ENCODE data around the gene CSKMT.
"Not testable (repeated sequence)": the region's sequence is repeated elsewhere in the genome, so short reads cannot be mapped to it uniquely, and the experiment has no call there.

Gene CSKMT

DNA sequence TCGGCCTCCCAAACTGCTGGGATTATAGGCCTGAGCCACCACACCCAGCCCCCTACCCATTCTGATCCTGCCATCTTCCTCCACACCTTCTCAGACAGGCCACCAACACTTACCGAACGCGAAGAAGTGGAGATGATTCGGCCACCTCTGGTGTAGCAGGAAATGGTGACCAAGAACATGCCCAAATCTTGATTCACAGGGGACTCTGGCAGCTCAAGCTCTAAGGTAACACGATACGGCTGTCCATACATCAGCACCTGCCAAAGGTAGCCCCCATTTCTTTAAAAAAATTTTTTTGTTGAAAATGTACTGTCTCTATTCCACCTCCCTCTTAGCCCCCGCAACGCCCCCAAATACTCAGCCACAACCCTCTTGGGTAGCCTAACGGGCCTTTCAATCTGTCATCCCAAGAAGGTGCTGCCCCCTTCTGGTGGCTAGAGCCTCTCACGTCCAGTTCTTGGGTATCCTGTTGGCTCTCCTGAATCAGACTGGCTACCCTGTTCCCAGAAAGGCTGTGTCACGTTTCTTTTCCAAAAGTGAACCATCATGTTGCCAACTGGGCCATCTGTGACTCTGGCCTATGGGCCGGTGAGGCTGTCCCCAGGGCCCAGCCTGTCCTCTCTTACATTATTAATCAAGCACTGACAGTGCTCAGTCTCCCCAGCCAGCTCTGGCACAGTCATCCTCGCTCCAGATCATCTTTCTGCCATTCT lies 29.5 kb downstream of the CSKMT start:
- Histone ChIP-seq H3K9ac (ENCODE audit: low read length) (no peak overlapping the region), H3K27ac (ENCODE audit: low read length) (no peak overlapping the region), H3K4me1 (ENCODE audit: control insufficient read depth, low read depth, low read length) (no peaks in the 10 kb centered on the region), H3K27me3 (ENCODE audit: control insufficient read depth, insufficient read depth, low read length) (no peaks in the 10 kb centered on the region), H3K36me3 (ENCODE audit: control insufficient read depth, low read depth, low read length) (peaks cover 28% of the 10 kb centered on the region), H3K9me3 (ENCODE audit: control insufficient read depth, low read depth, low read length) (no peaks in the 10 kb centered on the region), H3K4me3 (ENCODE audit: low read length) (no peak overlapping the region)

DNA sequence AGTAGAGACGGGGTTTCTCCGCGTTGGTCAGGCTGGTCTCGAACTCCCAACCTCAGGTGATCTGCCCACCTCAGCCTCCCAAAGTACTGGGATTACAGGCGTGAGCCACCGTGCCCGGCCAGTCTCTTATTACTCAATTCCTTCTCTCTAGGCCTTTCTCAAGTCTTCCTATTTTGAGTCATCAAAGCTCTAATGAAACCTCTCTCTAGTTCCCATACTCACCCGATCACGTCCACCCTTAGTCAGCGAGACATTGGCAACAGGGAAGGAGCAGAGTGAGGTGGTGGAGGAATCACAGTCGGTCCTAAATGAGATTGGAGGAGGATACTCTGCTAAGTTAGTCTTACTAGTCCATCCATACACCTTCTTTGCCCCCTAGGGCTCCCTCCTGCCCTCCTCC lies 37.1 kb downstream of the CSKMT start:
- peaks cover 8% of the 10 kb centered on the region for H3K36me3 ChIP-seq (ENCODE audit: control insufficient read depth, low read depth, low read length)
- H3K27ac ChIP-seq (ENCODE audit: low read length): no peak overlapping the region
- H3K9me3 ChIP-seq (ENCODE audit: control insufficient read depth, low read depth, low read length): no peaks in the 10 kb centered on the region

GRCh38 chr11:62703921-62704320 lies 38.8 kb downstream of the CSKMT start:
- not testable (repeated sequence) for H3K9ac ChIP-seq (ENCODE audit: low read length); H3K27ac ChIP-seq (ENCODE audit: low read length); H3K27me3 ChIP-seq (ENCODE audit: control insufficient read depth, insufficient read depth, low read length); H3K4me3 ChIP-seq (ENCODE audit: low read length); H3K36me3 ChIP-seq (ENCODE audit: control insufficient read depth, low read depth, low read length); H3K9me3 ChIP-seq (ENCODE audit: control insufficient read depth, low read depth, low read length)
- H3K4me1 ChIP-seq (ENCODE audit: control insufficient read depth, low read depth, low read length): peaks cover 17% of the 10 kb centered on the region

More for the DNA sequence above, 37.1 kb downstream of the CSKMT start:
- Histone ChIP-seq H3K9ac (ENCODE audit: low read length) (no peak overlapping the region), H3K4me3 (ENCODE audit: low read length) (no peak overlapping the region), H3K27me3 (ENCODE audit: control insufficient read depth, insufficient read depth, low read length) (no peaks in the 10 kb centered on the region), H3K4me1 (ENCODE audit: control insufficient read depth, low read depth, low read length) (peaks cover 6% of the 10 kb centered on the region)

DNA sequence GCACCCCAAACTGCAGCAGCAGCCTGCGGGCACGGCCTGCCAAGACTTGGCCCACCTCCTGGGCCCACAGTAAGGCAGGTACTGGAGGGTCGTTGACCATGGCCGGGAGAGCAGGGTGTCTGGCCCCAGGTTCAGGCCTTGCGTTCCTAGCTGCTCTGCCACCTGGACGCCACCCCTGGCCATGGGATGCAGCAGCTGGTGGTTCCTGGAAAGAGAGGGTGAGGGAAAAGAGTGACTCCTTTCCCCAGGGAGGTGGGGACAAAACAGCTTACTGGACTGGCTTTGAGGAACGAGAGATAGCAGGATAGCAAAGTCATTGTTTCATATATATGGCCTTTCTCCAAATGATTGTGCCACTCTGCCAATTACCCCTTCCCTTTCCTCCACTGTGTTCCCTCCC lies 40.3 kb downstream of the CSKMT start:
- H3K4me3 ChIP-seq (ENCODE audit: low read length): peak overlapping the region; percentile 87
- peak overlapping the region; percentile 66 for H3K27ac ChIP-seq (ENCODE audit: low read length)

GRCh38 chr11:62705880-62706849 lies 41.1 kb downstream of the CSKMT start:
- peak overlapping the region; percentile 87 for H3K4me3 ChIP-seq (ENCODE audit: low read length)
- H3K9ac ChIP-seq (ENCODE audit: low read length): peak overlapping the region; percentile 78
- H3K4me1 ChIP-seq (ENCODE audit: control insufficient read depth, low read depth, low read length): peaks cover 26% of the 10 kb centered on the region
- H3K27ac ChIP-seq (ENCODE audit: low read length): peak overlapping the region; percentile 66
- H3K36me3 ChIP-seq (ENCODE audit: control insufficient read depth, low read depth, low read length): peaks cover 6% of the 10 kb centered on the region
- no peaks in the 10 kb centered on the region for H3K27me3 ChIP-seq (ENCODE audit: control insufficient read depth, insufficient read depth, low read length)
- H3K9me3 ChIP-seq (ENCODE audit: control insufficient read depth, low read depth, low read length): no peaks in the 10 kb centered on the region

More for the DNA sequence above, 40.3 kb downstream of the CSKMT start:
- no peaks in the 10 kb centered on the region for H3K9me3 ChIP-seq (ENCODE audit: control insufficient read depth, low read depth, low read length)
- peak overlapping the region; percentile 78 for H3K9ac ChIP-seq (ENCODE audit: low read length)
- no peaks in the 10 kb centered on the region for H3K27me3 ChIP-seq (ENCODE audit: control insufficient read depth, insufficient read depth, low read length)
- H3K36me3 ChIP-seq (ENCODE audit: control insufficient read depth, low read depth, low read length): peaks cover 6% of the 10 kb centered on the region
- H3K4me1 ChIP-seq (ENCODE audit: control insufficient read depth, low read depth, low read length): peaks cover 23% of the 10 kb centered on the region

DNA sequence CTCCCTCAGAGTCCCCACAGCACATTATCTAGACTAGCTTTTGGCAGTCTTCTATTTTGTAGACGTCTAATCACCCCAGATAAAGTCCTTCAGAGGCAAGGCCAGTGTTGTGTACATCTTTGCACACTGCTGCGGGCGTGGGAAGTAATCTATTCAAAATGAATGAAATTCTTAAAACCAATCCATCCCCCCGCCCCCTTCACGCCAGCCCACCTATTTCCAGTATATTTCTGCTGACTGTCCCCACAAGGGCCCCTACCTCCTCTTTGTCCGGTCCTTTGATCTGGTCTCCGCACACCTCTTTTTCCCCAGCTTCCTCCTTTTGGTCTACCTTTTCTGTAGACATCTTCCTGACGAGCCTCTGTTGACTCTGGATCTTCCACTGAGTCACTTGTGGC lies 41.7 kb downstream of the CSKMT start:
- Histone ChIP-seq H3K4me3 (ENCODE audit: low read length) (peak overlapping the region; percentile 87), H3K9ac (ENCODE audit: low read length) (peak overlapping the region; percentile 78), H3K4me1 (ENCODE audit: control insufficient read depth, low read depth, low read length) (peaks cover 26% of the 10 kb centered on the region), H3K9me3 (ENCODE audit: control insufficient read depth, low read depth, low read length) (no peaks in the 10 kb centered on the region), H3K27me3 (ENCODE audit: control insufficient read depth, insufficient read depth, low read length) (no peaks in the 10 kb centered on the region), H3K27ac (ENCODE audit: low read length) (peak overlapping the region; percentile 28), H3K36me3 (ENCODE audit: control insufficient read depth, low read depth, low read length) (peaks cover 9% of the 10 kb centered on the region)

- Histone ChIP-seq H3K27ac (ENCODE audit: low read length) (peak within 1 kb of the TSS; percentile 89), H3K36me3 (ENCODE audit: control insufficient read depth, low read depth, low read length) (peaks cover 12% of the 10 kb centered on the region), H3K27me3 (ENCODE audit: control insufficient read depth, insufficient read depth, low read length) (no peaks in the 10 kb centered on the region), H3K4me3 (ENCODE audit: low read length) (peak within 1 kb of the TSS; percentile 94), H3K4me1 (ENCODE audit: control insufficient read depth, low read depth, low read length) (peaks cover 26% of the 10 kb centered on the region), H3K9ac (ENCODE audit: low read length) (peak within 1 kb of the TSS; percentile 78), H3K9me3 (ENCODE audit: control insufficient read depth, low read depth, low read length) (no peaks in the 10 kb centered on the region)
These were observed 42.3 kb downstream of the CSKMT start, which contains the start of the genes BSCL2 and GNG3 for GRCh38 chr11:62707277-62707861. Gene BSCL2 (minus strand): TSS chr11:62707424. CDS start chr11:62707195, 229 bp downstream. Gene GNG3 (plus strand): TSS chr11:62707676. CDS start chr11:62708296, 620 bp downstream.

GRCh38 chr11:62708392-62708791 lies 43.3 kb downstream of the CSKMT start:
- H3K9ac ChIP-seq (ENCODE audit: low read length): peak overlapping the region; percentile 95
- no peaks in the 10 kb centered on the region for H3K9me3 ChIP-seq (ENCODE audit: control insufficient read depth, low read depth, low read length)
- H3K4me1 ChIP-seq (ENCODE audit: control insufficient read depth, low read depth, low read length): peaks cover 26% of the 10 kb centered on the region
- no peaks in the 10 kb centered on the region for H3K27me3 ChIP-seq (ENCODE audit: control insufficient read depth, insufficient read depth, low read length)
- H3K27ac ChIP-seq (ENCODE audit: low read length): peak overlapping the region; percentile 89
- peak overlapping the region; percentile 94 for H3K4me3 ChIP-seq (ENCODE audit: low read length)
- H3K36me3 ChIP-seq (ENCODE audit: control insufficient read depth, low read depth, low read length): peaks cover 23% of the 10 kb centered on the region

DNA sequence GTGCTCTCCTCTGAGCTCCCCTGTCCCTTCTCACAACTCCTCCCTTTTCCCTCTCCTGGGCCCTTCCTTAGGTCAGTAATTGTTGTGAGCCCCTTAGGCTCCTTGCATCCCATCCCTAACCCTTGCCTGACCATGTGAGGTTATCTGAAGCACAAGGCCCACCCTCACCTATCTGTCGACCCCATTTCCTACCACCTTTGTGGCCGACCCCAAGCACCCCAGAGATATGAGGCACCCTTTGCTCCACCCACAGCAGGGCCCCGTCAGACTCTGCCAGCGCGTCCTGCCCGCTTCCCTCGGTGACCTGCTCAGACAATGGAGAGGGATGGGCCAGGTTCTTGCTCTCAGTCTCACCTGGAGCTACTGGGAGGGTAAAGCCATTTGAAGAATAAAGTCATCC lies 43.7 kb downstream of the CSKMT start:
- Histone ChIP-seq H3K9me3 (ENCODE audit: control insufficient read depth, low read depth, low read length) (no peaks in the 10 kb centered on the region), H3K36me3 (ENCODE audit: control insufficient read depth, low read depth, low read length) (peaks cover 27% of the 10 kb centered on the region), H3K27ac (ENCODE audit: low read length) (peak overlapping the region; percentile 89), H3K9ac (ENCODE audit: low read length) (peak overlapping the region; percentile 95), H3K27me3 (ENCODE audit: control insufficient read depth, insufficient read depth, low read length) (no peaks in the 10 kb centered on the region), H3K4me3 (ENCODE audit: low read length) (peak overlapping the region; percentile 94), H3K4me1 (ENCODE audit: control insufficient read depth, low read depth, low read length) (peaks cover 26% of the 10 kb centered on the region)

DNA sequence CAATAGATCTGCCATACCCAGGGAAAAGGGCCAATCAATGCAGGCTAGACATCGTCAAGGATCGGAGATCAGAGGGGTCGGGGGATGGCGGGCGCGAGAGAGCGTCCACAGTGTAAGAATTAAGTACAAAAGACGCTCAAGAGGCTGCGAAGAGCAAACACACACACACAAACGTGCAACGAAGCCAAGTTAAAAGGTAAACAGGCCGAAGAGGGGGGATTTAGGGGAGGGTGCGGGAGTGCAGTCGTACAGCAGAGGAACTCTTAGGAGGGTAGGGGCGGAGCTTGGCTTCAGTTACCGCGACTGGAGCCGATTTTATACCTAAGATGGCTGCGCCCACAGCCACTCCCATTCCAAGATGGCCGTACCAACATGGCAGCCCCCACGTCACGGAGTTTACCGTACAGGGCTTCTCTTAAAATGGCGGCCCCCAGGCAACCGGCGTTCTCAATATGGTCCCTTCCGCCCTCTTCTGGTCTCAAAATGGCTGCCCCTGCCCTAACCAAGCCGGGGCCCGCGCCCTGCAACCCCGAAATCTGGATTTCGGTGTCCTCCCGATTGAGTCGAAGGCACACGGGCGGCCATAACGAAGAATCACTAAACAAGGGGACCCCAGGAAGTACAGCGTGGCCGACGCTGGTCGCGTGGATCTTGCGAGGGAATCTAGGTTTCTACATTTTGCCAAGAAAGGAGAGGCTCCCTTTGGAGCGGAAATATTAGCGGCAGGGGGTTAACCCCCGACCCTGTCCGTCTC lies 44.3 kb downstream of the CSKMT start:
- Histone ChIP-seq H3K4me1 (ENCODE audit: control insufficient read depth, low read depth, low read length) (peaks cover 29% of the 10 kb centered on the region), H3K9ac (ENCODE audit: low read length) (peak overlapping the region; percentile 95)

DNA sequence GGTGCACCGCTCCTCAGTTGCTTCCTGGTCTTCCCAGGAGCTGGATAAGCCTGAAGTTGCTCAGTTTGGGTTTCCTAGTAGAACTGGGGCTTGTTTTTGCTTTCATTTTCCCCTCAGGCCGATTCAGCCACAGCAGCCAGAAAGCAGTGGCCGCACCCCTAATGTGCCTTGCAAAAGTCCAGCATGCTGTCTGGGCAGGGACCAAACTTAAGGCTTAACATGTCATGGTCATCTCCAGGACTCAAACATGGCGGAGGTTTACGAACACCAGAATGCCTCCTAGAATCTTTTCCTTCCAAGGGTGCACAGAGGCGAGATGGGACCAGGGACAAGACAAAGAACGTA lies 44.9 kb downstream of the CSKMT start:
- Histone ChIP-seq H3K9me3 (ENCODE audit: control insufficient read depth, low read depth, low read length) (no peaks in the 10 kb centered on the region), H3K27ac (ENCODE audit: low read length) (peak overlapping the region; percentile 88), H3K4me1 (ENCODE audit: control insufficient read depth, low read depth, low read length) (peaks cover 30% of the 10 kb centered on the region), H3K4me3 (ENCODE audit: low read length) (peak overlapping the region; percentile 94), H3K36me3 (ENCODE audit: control insufficient read depth, low read depth, low read length) (peaks cover 36% of the 10 kb centered on the region), H3K27me3 (ENCODE audit: control insufficient read depth, insufficient read depth, low read length) (no peaks in the 10 kb centered on the region), H3K9ac (ENCODE audit: low read length) (peak overlapping the region; percentile 95)

More for the DNA sequence above, 44.3 kb downstream of the CSKMT start:
- Histone ChIP-seq H3K4me3 (ENCODE audit: low read length) (peak overlapping the region; percentile 94), H3K36me3 (ENCODE audit: control insufficient read depth, low read depth, low read length) (peaks cover 31% of the 10 kb centered on the region), H3K27me3 (ENCODE audit: control insufficient read depth, insufficient read depth, low read length) (no peaks in the 10 kb centered on the region), H3K27ac (ENCODE audit: low read length) (peak overlapping the region; percentile 89), H3K9me3 (ENCODE audit: control insufficient read depth, low read depth, low read length) (no peaks in the 10 kb centered on the region)

All from iPS-18a (cell line).